PC-9 (cell line): ENCODE measurements around the gene LRRC59. TPM values are rescaled to one million over a fixed set of nuclear protein-coding genes. Genes with fewer than 3 reads are reported as not detected.
A peak's percentile ranks its signal among the peaks of the same experiment; 100 is the strongest.
"Not testable (repeated sequence)": the region's sequence is repeated elsewhere in the genome, so short reads cannot be mapped to it uniquely, and the experiment has no call there.

Experiments used
- BruUV-seq: library from RNA; stranded (reverse); fragments of 400-500 nt; replicated peaks from 2 replicates; lab custom pipeline; 2021; lab: Mats Ljungman, UMichigan
- CTCF ChIA-PET: fragments of 300-600 bp; sonication (Branson Sonifier 250); formaldehyde crosslinking; loops from one replicate; lab custom pipeline; 2022; ENCODE audit warnings: antibody characterized with exemption; lab: Charles Lee
- POLR2A ChIA-PET: fragments of 300-600 bp; sonication (Branson Sonifier 250); formaldehyde crosslinking; loops from one replicate; lab custom pipeline; 2022; ENCODE audit warnings: antibody characterized with exemption; ENCODE audit not compliant: unreplicated experiment; lab: Charles Lee
- DNase-seq, 2 experiments: peaks; one replicate each; pipeline versions ENCODE4 v3.0.0 to v3.0.0-alpha.2; 2015 to 2022; ENCODE audit warnings: mixed read lengths in 1 of 2
- H2AFZ ChIP-seq: fragments of 200-600 bp; sonication (generic); 2 replicates; pipeline ENCODE4 v1.8.1; 2017; ENCODE audit warnings: antibody characterized with exemption
- H3F3A ChIP-seq: fragments of 200-600 bp; sonication (generic); 2 replicates; pipeline ENCODE4 v1.8.1; 2017; ENCODE audit warnings: antibody characterized with exemption, mild to moderate bottlenecking, low read depth; ENCODE audit not compliant: insufficient read depth
- H3K27ac ChIP-seq: fragments of 200-600 bp; sonication (generic); 2 replicates; pipeline ENCODE4 v1.6.1; 2016; ENCODE audit warnings: mixed run types
- H3K27me3 ChIP-seq: fragments of 200-600 bp; sonication (generic); 2 replicates; pipeline ENCODE4 v1.6.1; 2016; ENCODE audit warnings: low read depth, mixed run types; ENCODE audit not compliant: insufficient read depth
- H3K36me3 ChIP-seq: fragments of 200-600 bp; sonication (generic); 2 replicates; pipeline ENCODE4 v1.6.1; 2016; ENCODE audit warnings: low read depth, mixed run types
- H3K4me1 ChIP-seq: fragments of 200-600 bp; sonication (generic); replicated peaks from 2 replicates; pipeline ENCODE4 v1.6.1; 2016; ENCODE audit warnings: mixed run types; ENCODE audit not compliant: insufficient read depth
- H3K4me2 ChIP-seq: fragments of 200-600 bp; sonication (generic); 2 replicates; pipeline ENCODE4 v1.6.1; 2017; ENCODE audit warnings: mixed run types
- H3K4me3 ChIP-seq: fragments of 200-600 bp; sonication (generic); 2 replicates; pipeline ENCODE4 v1.6.1; 2016; ENCODE audit warnings: mixed run types
- H3K79me2 ChIP-seq: fragments of 200-600 bp; sonication (generic); 2 replicates; pipeline ENCODE4 v1.6.1; 2017; ENCODE audit warnings: low read depth, mixed run types
- H3K9me2 ChIP-seq: fragments of 200-600 bp; sonication (generic); 2 replicates; pipeline ENCODE4 v1.8.1; 2017; ENCODE audit warnings: mild to moderate bottlenecking; ENCODE audit not compliant: insufficient read depth
- H3K9me3 ChIP-seq: fragments of 200-600 bp; sonication (generic); 2 replicates; pipeline ENCODE4 v1.8.1; 2016; ENCODE audit warnings: low read depth; ENCODE audit not compliant: insufficient read depth
- H4K20me1 ChIP-seq: fragments of 200-600 bp; sonication (generic); 2 replicates; pipeline ENCODE4 v1.8.1; 2017; ENCODE audit not compliant: insufficient read depth
- EZH2 ChIP-seq: fragments of 200-600 bp; sonication (generic); IDR thresholded peaks from 2 replicates; pipeline ENCODE4 v1.8.0; 2017; ENCODE audit warnings: antibody characterized with exemption, low read depth
- intact Hi-C: fragments of 100-400 bp; cut with micrococcal nuclease; formaldehyde crosslinking; loops from one replicate; pipeline ENCODE4 v1.10.0; 2022; ENCODE audit not compliant: unreplicated experiment
- total RNA-seq: library from RNA; stranded (reverse); gene quantifications from 2 replicates; pipeline ENCODE4 v1.2.3, GENCODE V29; 2021
- TF ChIP-seq, protein P1 (sequence below): fragments of 200-600 bp; sonication (generic); conservative IDR thresholded peaks from 2 replicates; pipeline ENCODE4 v1.6.1; 2017; ENCODE audit warnings: mixed run types, antibody characterized with exemption, mild to moderate bottlenecking, moderate library complexity

Gene LRRC59
- total RNA-seq, 1 experiment from 2014 or later, result 102 TPM

DNA sequence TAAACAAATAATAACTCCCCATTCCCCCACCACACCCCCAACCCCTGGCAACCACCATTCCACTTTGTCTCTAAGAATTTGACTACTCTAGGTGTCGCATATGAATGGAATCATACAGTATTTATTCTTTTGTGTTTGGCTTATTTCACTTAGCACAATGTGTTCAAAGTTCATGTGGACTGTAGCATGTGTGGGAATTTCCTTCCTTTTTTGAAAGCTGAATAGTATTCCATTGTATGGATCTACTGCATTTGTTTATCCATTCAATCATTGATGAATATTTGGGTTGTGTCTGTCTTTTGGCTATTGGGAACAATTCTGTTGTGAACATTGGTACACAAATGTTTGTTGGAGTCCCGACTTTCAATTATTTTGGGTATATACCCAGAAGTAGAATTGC lies 25.4 kb upstream of the LRRC59 start:
- no peaks in the 10 kb centered on the region for H3K9me3 ChIP-seq
- H3K4me3 ChIP-seq, result no peak overlapping the region; the same call in 1 of the 2 replicates
- CTCF ChIA-PET, result interaction anchor here (0.7 kb wide), 1 partner anchor 20 kb away, joined by 16 read pairs; no protein-coding TSS in a partner anchor
- H4K20me1 ChIP-seq, result no peaks in the 10 kb centered on the region; the same call in 1 of the 2 replicates
- H3K4me2 ChIP-seq, result peak overlapping the region; percentile 91
- peaks cover 65% of the 10 kb centered on the region for H3K4me1 ChIP-seq
- H3K27me3 ChIP-seq, result no peaks in the 10 kb centered on the region
- intact Hi-C loops, result no loop called here
- no peak for TF ChIP-seq EZH2
- TF ChIP-seq, protein P1, sequence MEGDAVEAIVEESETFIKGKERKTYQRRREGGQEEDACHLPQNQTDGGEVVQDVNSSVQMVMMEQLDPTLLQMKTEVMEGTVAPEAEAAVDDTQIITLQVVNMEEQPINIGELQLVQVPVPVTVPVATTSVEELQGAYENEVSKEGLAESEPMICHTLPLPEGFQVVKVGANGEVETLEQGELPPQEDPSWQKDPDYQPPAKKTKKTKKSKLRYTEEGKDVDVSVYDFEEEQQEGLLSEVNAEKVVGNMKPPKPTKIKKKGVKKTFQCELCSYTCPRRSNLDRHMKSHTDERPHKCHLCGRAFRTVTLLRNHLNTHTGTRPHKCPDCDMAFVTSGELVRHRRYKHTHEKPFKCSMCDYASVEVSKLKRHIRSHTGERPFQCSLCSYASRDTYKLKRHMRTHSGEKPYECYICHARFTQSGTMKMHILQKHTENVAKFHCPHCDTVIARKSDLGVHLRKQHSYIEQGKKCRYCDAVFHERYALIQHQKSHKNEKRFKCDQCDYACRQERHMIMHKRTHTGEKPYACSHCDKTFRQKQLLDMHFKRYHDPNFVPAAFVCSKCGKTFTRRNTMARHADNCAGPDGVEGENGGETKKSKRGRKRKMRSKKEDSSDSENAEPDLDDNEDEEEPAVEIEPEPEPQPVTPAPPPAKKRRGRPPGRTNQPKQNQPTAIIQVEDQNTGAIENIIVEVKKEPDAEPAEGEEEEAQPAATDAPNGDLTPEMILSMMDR, result no peak
- peaks cover 30% of the 10 kb centered on the region for H3K79me2 ChIP-seq
- no TSS peak for BruUV-seq
- DNase-seq, result no peak
- no peaks in the 10 kb centered on the region for H3K9me2 ChIP-seq
- peaks cover 40% of the 10 kb centered on the region for H3F3A ChIP-seq
- POLR2A ChIA-PET, result no interaction called here
- H3K36me3 ChIP-seq, result no peaks in the 10 kb centered on the region
- peak overlapping the region; percentile 92 for H3K27ac ChIP-seq
- H2AFZ ChIP-seq, result no peak overlapping the region

DNA sequence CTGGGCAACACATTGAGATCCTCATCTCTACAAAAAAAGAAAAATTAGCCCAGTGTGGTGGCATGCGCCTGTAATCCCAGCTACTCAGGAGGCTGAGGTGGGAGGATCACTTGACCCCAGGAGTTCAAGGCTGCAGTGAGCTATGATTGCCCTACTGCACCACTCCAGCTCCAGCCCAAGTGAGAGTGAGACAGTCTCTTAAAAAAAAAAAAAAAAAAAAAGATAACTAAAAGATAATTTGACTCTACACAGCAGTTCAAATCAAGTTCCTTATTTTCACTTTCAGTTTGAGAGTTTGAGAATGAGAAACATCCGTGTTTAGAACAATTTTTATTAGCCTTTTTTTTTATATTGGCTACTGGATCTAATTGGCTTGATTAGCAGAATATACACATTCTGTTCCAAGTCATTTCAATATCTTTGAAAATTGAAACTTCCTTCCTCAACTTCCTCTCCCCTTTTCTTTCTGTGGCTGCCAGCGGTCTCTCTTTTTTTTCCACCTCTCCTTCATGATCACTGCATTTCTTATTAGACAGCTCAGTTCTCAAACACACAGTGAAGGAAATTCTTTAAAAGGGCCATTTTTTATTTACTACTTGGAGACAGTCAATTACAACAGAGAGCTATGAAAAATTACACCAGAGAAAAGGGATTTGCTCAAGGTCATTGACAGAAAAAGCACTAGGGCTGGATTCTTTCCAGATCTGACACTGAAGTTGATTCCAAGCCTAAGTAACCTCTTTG lies 24.2 kb upstream of the LRRC59 start:
- DNase-seq, result no peak
- ChIA-PET CTCF (interaction anchor here (0.6 to 1.3 kb wide), 2 partner anchors 24 to 724 kb away, joined by 4 to 19 read pairs; partner anchors contain the start of gene LRRC59), POLR2A (interaction anchor here (0.6 to 1.0 kb wide), 2 partner anchors 16 to 744 kb away, joined by 6 to 20 read pairs; no protein-coding TSS in a partner anchor)
- BruUV-seq, result no TSS peak
- H3K27ac ChIP-seq, result peak overlapping the region; percentile 35; the same call in 1 of the 2 replicates
- H3F3A ChIP-seq, result peaks cover 32% of the 10 kb centered on the region
- H3K4me1 ChIP-seq, result peaks cover 58% of the 10 kb centered on the region
- no peaks in the 10 kb centered on the region for H3K9me2 ChIP-seq
- peak overlapping the region; percentile 17; the same call in 1 of the 2 replicates for H3K4me2 ChIP-seq
- no peaks in the 10 kb centered on the region for H3K9me3 ChIP-seq
- no peak overlapping the region for H3K4me3 ChIP-seq
- H3K79me2 ChIP-seq, result peaks cover 18% of the 10 kb centered on the region
- no peak overlapping the region for H2AFZ ChIP-seq
- no peak for TF ChIP-seq EZH2
- TF ChIP-seq, protein P1, result no peak
- no peaks in the 10 kb centered on the region for H3K27me3 ChIP-seq
- H4K20me1 ChIP-seq, result no peaks in the 10 kb centered on the region
- H3K36me3 ChIP-seq, result no peaks in the 10 kb centered on the region
- intact Hi-C loops, result no loop called here

GRCh38 chr17:50420419-50421112 lies 23.2 kb upstream of the LRRC59 start:
- no peak overlapping the region for H2AFZ ChIP-seq
- TF ChIP-seq, protein P1, result no peak
- TF ChIP-seq EZH2, result no peak
- no peaks in the 10 kb centered on the region for H3K9me3 ChIP-seq
- ChIA-PET POLR2A (no interaction called here), CTCF (interaction anchor here (0.6 to 1.3 kb wide), 2 partner anchors 23 to 725 kb away, joined by 4 to 19 read pairs; partner anchors contain the start of gene LRRC59)
- DNase-seq, result no peak
- peaks cover 11% of the 10 kb centered on the region for H3K79me2 ChIP-seq
- H3K4me3 ChIP-seq, result no peak overlapping the region
- 0 out of 2 replicates have a peak overlapping the region, but pooled peaks have one; percentile 35 for H3K27ac ChIP-seq
- no peaks in the 10 kb centered on the region for H3K27me3 ChIP-seq
- no peaks in the 10 kb centered on the region for H3K36me3 ChIP-seq
- BruUV-seq, result no TSS peak
- H4K20me1 ChIP-seq, result no peaks in the 10 kb centered on the region
- intact Hi-C loops, result no loop called here
- no peaks in the 10 kb centered on the region for H3K9me2 ChIP-seq
- peaks cover 55% of the 10 kb centered on the region for H3K4me1 ChIP-seq
- peaks cover 27% of the 10 kb centered on the region for H3F3A ChIP-seq
- H3K4me2 ChIP-seq, result peak overlapping the region; percentile 17; the same call in 1 of the 2 replicates

- H3K27me3 ChIP-seq, DNase-seq, H3K27ac ChIP-seq, H3K4me3 ChIP-seq, H2AFZ ChIP-seq, BruUV-seq, H3K9me2 ChIP-seq, H3K79me2 ChIP-seq, H4K20me1 ChIP-seq, H3K9me3 ChIP-seq, POLR2A ChIA-PET, CTCF ChIA-PET, H3K4me2 ChIP-seq, intact Hi-C loops, H3K36me3 ChIP-seq: not testable (repeated sequence)
- peaks cover 19% of the 10 kb centered on the region for H3F3A ChIP-seq
- H3K4me1 ChIP-seq, result peaks cover 45% of the 10 kb centered on the region
Observed at GRCh38 chr17:50419577-50419976, 22.3 kb upstream of the LRRC59 start.
